VCaP (cell line): ENCODE results near the gene DNAJB5.
"Not testable (repeated sequence)": the region's sequence is repeated elsewhere in the genome, so short reads cannot be mapped to it uniquely, and the experiment has no call there.

Experiments
- H3K27ac ChIP-seq: fragments of 450-650 bp; 2 replicates; pipeline ENCODE4 v1.5.1; 2017
- TF ChIP-seq, protein P1 (sequence below): fragments of 450-650 bp; conservative IDR thresholded peaks from 2 replicates; pipeline ENCODE4 v1.5.1; 2017; ENCODE audit warnings: mild to moderate bottlenecking, moderate library complexity

Gene DNAJB5

GRCh38 chr9:34989003-34989945, at the start of gene DNAJB5:
TSS of gene DNAJB5 (plus strand) at chr9:34989745. CDS start at chr9:34990631, 886 bp downstream.
- H3K27ac ChIP-seq = peak within 1 kb of the TSS; percentile 74

GRCh38 chr9:34939989-34940388, 49.6 kb upstream of the DNAJB5 start:
- H3K27ac ChIP-seq = not testable (repeated sequence)

More at GRCh38 chr9:34989003-34989945, at the start of gene DNAJB5:
- TF ChIP-seq, protein P1, sequence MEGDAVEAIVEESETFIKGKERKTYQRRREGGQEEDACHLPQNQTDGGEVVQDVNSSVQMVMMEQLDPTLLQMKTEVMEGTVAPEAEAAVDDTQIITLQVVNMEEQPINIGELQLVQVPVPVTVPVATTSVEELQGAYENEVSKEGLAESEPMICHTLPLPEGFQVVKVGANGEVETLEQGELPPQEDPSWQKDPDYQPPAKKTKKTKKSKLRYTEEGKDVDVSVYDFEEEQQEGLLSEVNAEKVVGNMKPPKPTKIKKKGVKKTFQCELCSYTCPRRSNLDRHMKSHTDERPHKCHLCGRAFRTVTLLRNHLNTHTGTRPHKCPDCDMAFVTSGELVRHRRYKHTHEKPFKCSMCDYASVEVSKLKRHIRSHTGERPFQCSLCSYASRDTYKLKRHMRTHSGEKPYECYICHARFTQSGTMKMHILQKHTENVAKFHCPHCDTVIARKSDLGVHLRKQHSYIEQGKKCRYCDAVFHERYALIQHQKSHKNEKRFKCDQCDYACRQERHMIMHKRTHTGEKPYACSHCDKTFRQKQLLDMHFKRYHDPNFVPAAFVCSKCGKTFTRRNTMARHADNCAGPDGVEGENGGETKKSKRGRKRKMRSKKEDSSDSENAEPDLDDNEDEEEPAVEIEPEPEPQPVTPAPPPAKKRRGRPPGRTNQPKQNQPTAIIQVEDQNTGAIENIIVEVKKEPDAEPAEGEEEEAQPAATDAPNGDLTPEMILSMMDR = no peak

DNA sequence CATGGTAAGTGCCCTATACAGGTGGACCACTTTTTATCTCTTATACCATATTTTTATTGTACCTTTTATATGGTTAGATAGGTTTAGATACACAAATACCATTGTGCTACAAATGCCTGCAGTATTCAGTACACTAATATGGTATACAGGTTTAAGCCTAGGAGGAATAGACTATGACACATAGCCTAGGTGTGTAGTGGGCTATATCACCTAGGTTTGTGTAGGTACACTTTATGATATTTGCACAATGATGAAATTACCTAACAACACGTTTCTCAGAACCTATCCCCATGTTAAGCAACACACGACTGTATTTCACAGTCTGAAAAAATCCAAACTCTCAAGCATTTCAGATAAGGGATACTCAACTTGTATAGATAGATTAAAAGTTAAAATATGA, 41.1 kb upstream of the DNAJB5 start:
- TF ChIP-seq, protein P1 = no peak
- H3K27ac ChIP-seq = no peak overlapping the region

DNA sequence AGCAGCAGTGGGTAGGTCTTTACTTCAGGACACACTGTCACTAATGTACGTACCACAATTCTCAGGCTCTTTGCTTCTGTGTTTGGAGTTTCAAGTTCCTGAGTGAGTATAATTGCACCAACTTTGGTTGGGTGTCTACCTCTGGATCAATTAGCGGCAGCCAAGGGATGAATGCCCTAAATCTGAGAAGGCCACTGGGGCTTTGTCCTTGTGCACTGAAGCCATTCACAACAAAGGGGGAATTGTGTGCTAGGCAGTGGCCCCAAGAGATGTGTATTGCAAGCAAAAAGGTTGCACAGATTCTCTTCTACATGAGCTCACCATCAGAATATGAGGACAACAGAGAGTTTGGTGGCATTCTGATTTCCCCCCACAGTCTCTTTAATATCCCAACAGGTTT, 35.3 kb upstream of the DNAJB5 start:
- TF ChIP-seq, protein P1 = no peak
- no peak overlapping the region for H3K27ac ChIP-seq

GRCh38 chr9:34956066-34956465, 33.5 kb upstream of the DNAJB5 start:
- not testable (repeated sequence) for H3K27ac ChIP-seq

GRCh38 chr9:34956648-34957047, 32.9 kb upstream of the DNAJB5 start:
- H3K27ac ChIP-seq = no peak overlapping the region
- TF ChIP-seq, protein P1 = no peak

DNA sequence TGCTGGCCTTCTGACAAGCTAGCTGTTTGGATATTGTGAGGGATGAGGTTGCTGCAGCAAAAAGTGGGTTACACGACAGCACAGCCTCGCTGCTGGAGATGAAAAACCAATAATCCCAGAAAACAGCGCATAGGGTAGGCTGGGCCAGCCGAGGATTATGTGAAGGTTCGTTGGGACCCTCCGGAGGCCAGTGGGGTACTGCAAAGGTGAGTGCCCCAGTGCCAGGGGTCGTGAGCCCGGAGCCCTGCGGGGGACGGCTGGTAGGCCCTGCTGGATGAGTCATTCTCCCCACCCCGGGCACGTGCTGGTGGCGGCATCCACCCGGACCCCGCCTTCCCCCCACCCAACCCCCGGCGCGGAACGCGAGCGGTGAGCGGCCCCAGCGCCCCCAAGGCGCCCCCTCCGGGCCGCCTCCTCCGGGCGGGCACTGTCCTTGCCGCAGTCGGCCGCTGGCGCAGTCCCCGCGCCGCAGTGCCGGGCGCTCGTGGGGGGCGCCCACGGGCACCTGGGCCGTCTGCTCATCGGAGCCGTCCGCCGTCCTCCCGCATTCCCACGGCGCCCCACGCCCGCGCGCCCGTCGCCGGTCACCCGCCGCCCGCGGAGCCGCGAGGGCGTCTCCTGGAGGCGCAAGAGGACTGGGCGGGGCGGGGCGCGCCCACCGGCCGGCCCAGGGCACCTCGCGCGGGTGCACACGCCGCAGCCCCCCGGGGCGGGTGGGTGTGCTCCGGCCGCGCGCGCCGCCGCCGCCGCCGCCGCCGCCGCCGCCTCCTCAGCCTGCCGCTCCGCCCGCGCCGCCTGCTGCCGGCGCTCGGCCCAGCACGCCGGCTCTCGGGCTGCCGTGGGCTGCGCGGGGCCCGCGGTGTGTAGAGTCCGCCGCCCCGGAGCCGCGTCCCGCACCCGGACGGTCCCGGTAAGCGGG, 31.8 kb upstream of the DNAJB5 start, which contains the start of gene PHF24:
TSS of gene PHF24 (plus strand) at position 794 of the 919 bp plus-strand sequence. CDS start 13,014 bp downstream, outside the sequence.
- no peak within 1 kb of the TSS; the same call in 1 of the 2 replicates for H3K27ac ChIP-seq
- TF ChIP-seq, protein P1 = peak; percentile 57

DNA sequence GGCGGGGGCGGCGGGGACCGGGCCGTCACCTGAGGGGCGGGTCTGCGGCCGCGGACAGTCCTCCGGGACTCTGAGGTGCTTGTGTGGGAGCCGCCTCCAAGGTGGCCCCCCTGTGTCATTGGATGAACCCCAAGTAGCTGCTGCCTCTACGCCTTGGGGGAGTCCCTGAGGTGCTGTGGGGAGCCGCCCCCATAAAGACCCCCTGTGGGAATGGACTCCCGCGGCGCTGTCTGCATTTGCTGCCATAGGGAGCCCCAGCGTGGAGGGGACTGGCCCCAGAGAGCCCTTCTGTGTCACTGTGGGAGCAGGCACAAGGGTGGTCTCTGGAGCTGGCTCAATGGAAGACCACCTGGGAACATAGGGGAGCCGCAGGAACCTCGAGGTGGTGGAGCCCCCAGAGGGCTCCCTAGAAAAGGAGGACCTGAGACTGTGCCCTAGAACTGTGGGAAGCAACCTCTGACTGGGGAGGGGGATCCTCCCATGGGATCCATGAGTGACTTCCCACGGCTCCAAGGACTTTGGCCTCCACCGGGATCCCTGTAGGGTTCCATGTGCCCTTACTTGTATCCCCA, 31.0 kb upstream of the DNAJB5 start:
- TF ChIP-seq, protein P1 = 0 out of 2 replicates have a peak, but pooled peaks have one; percentile 18
- H3K27ac ChIP-seq = no peak overlapping the region; the same call in 1 of the 2 replicates
